ENCODE data around the gene CHDH.

Gene CHDH

DNA sequence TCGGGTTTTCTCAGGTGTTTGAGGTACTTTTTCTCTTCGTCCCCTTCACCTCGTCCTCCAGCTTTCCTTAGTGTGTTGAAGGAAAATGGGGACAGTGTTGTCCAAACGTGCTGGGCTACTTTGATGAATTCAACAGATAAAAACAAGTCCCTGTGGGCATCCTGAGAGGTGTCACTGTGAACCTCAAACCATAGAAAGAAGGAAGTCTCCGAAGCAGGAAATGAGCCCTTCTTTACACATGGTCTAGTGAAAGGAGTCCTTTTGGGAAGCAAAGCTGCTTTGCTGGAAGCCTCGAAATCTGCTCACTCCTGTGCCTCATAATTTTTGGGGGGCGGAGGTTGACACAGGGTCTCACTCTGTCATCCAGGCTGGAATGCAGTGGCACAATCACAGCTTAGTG, 10.7 kb upstream of the CHDH start:
- no peak for DNase-seq (ENCODE audit: low read depth in 3 of 3)

- no peak for DNase-seq (ENCODE audit: low read depth in 3 of 3)
These were observed 4.7 kb upstream of the CHDH start for GRCh38 chr3:53850895-53851294.

DNA sequence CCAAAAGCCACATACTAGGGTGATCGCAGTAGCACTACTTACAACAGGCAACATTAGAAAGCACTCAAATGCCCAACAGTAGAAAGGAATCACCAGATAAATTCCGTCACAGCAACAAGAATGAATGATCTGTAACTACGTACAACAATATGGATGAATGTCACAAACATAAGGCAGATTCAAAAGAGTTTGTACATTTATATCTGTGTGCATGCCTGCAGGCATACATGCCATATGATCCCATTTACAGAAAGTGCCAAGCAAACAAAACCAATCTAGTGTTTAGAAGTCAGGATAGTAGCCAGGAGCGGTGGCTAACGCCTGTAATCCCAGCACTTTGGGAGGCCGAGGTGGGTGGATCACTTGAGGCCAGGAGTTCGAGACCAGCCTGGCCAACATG, 3.7 kb upstream of the CHDH start:
- DNase-seq (ENCODE audit: low read depth in 3 of 3): no peak

DNA sequence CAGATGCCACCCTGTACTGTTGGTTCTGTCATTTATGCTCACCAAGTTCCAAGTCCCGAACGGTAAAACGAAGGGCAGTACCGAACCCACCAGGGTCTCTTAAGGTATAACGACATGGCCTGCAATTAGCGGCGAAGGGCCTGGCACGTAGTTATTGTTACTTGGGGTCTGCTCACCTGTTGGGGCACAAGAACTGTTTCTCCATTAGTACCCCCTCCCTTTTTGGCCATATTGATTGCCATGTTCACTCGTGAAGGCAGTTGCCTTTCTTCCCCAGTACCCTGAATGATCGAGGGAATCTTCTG, 584 bp upstream of the CHDH start:
- DNase-seq (ENCODE audit: low read depth in 3 of 3): no peak

DNA sequence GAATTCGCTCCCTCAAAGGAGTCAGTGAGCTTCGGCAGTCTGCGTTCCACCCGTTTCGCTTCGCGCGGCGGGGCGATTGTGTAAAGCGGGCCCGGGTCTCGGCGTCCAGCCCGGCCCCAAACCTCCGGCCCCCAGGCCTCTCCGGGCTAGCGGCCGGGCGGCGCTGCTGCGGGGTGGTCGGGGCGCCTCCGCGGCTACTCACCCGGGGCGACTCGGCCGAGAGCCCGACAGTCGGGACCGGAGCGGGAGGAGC, 412 bp downstream of the CHDH start:
- no peak for DNase-seq (ENCODE audit: low read depth in 3 of 3)

DNA sequence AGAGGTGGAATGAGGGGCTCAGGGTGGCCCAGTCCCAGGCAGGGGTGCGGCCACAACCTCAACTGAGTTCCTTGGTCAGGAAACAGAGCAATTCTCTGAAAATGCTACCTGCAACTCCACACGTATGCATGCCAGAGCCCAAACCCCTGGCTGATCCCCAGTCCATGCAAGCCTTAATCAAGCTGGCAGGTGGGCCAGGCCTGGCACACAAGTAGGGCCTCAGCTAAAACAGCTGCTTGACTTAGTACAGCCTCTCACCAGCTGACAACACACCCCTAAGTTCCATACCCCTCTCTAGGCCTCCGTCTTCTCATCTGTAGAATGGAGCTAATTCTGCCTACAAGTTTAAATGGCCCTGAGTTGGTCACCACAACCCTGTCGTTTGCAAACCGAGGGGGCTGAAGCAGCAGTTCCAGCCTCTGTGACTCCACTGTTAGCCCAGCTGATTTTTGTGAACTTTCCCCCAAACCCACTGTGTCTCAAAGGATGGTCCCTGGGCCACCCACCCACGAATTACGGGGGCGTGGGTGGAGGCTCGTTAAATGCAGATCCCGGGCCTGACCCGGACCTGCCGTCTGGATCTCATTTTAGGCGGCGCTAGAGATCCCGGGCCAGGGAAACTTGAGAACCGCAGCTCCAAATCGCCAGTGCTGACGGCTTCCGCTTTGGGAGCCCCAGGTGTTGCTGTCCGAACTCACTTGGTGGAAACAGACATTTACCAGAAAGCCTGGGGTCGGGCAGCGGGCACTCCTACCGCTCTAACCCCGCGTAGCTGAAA, 927 bp downstream of the CHDH start:
- DNase-seq (ENCODE audit: low read depth in 3 of 3): peak in 1 of 3 experiments; percentile 7

- DNase-seq (ENCODE audit: low read depth in 3 of 3): no peak
These were observed 1.7 kb downstream of the CHDH start for GRCh38 chr3:53844262-53845102.

GRCh38 chr3:53843195-53844177, 2.7 kb downstream of the CHDH start:
- DNase-seq (ENCODE audit: low read depth in 3 of 3): no peak

DNA sequence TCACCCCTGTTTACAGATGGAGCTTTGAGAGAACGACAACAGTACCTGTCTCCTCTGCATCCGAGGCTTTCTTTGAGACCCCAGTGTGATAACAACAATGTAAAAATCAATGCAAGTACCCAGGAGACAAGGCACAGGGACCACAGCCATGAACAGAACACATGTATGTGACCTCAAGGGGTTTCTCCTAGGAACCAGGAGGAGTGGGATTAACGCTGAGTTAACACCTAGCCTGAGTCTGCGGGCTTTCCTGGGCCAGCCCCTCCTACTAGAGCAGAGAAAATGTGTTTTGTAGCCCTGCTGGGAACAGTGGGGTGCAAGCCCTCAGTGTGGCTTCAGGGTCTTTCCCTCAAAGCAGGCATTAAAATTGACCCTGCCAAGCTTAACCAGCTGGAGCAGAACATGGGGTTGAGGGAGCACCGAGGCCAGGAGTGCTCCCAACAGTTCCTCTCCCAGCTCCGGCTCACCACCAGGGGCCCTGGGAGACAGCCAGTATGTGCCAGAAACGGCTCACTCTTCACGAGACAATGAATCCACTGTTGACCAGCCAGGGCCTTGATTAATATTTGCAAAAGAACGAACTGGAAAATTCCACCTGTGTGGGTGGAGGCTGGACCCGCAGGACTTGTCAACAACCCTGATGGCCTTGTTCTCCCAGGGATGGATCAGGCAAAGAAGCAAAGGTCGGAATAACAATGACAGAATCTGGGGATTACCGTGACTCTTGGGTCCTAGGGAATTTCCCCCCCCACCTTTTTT, 3.6 kb downstream of the CHDH start:
- DNase-seq (ENCODE audit: low read depth in 3 of 3): no peak

- no peak for DNase-seq (ENCODE audit: low read depth in 3 of 3)
These were observed 4.9 kb downstream of the CHDH start for GRCh38 chr3:53841296-53841695.

GRCh38 chr3:53837331-53837730, 8.9 kb downstream of the CHDH start:
- DNase-seq (ENCODE audit: low read depth in 3 of 3): no peak

- no peak for DNase-seq (ENCODE audit: low read depth in 3 of 3)
These were observed 9.9 kb downstream of the CHDH start for GRCh38 chr3:53836084-53836872.

GRCh38 chr3:53835257-53835656, 11.0 kb downstream of the CHDH start:
- no peak for DNase-seq (ENCODE audit: low read depth in 3 of 3)

- no peak for DNase-seq (ENCODE audit: low read depth in 3 of 3)
These were observed 11.7 kb downstream of the CHDH start for GRCh38 chr3:53834429-53835095.

DNA sequence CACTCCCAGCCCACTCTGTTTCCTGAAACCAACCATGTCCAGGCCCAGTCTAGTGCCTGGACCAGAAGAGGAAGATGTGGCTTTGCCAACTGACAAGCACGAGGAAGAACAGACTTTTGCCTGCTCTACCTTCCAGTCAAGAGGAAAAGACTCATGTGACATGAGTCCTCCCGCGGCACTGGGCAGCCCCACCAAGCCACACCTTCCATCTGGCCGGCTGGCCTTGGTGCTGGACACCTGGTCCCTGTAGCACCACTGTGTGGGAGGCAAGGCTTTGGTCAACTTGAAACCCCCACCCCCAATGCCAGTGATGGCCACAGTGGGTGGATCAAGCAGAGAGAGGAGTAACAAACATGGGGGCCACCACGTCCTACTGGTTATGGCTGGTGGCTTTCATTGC, 12.5 kb downstream of the CHDH start:
- no peak for DNase-seq (ENCODE audit: low read depth in 3 of 3)

GRCh38 chr3:53833053-53833645, 13.1 kb downstream of the CHDH start:
- DNase-seq (ENCODE audit: low read depth in 3 of 3): no peak

GRCh38 chr3:53830944-53831343, 15.3 kb downstream of the CHDH start:
- DNase-seq (ENCODE audit: low read depth in 3 of 3): no peak

- no peak for DNase-seq (ENCODE audit: low read depth in 3 of 3)
These were observed 16.6 kb downstream of the CHDH start for GRCh38 chr3:53829605-53830004.

DNA sequence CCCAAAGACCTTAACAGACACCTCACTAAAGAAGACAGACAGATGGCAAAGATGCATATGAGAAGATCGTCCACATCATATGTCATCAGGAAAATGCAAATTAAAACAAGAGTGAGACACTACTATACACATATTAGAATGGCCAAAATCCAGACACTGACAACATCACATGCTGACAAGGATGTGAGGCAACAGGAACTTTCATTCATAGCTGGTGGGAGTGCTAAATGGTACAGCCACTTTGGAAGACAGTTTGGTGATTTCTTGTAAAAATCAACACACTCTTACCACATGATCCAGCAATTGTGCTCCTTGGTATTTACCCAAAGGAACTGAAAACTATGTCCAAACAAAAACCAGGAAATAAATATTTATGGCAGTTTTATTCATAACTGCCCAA, 17.6 kb downstream of the CHDH start:
- DNase-seq (ENCODE audit: low read depth in 3 of 3): no peak

GRCh38 chr3:53826048-53826447, 20.2 kb downstream of the CHDH start:
- DNase-seq (ENCODE audit: low read depth in 3 of 3): no peak

All from stimulated activated CD4-positive, alpha-beta T cell treated with anti-CD3 and anti-CD28 coated beads, TNF-alpha, amount 100 ng/mL, for 24 hours (primary cell).